HFFc6 (cell line): ENCODE measurements around the gene MAPK6. TPM values are rescaled to one million over a fixed set of nuclear protein-coding genes. Genes with fewer than 3 reads are reported as not detected.
"Not testable (repeated sequence)": the region's sequence is repeated elsewhere in the genome, so short reads cannot be mapped to it uniquely, and the experiment has no call there.

Source experiments
- DNase-seq: peaks from one replicate; pipeline ENCODE4 v3.0.0-alpha.2; 2018
- H3K27ac Mint-ChIP-seq: 2 replicates; pipeline ENCODE4 v1.8.0; 2020; ENCODE audit warnings: mild to moderate bottlenecking, mixed read lengths
- H3K27me3 Mint-ChIP-seq: 2 replicates; pipeline ENCODE4 v1.8.0; 2021; ENCODE audit warnings: mild to moderate bottlenecking, moderate library complexity, mixed read lengths; ENCODE audit not compliant: insufficient read depth
- H3K36me3 Mint-ChIP-seq: 2 replicates; pipeline ENCODE4 v1.8.0; 2021; ENCODE audit warnings: low read depth, mixed read lengths
- H3K4me1 Mint-ChIP-seq: 2 replicates; pipeline ENCODE4 v1.8.0; 2020; ENCODE audit warnings: low read depth, mixed read lengths
- H3K4me3 Mint-ChIP-seq: 2 replicates; pipeline ENCODE4 v1.8.0; 2020; ENCODE audit warnings: mild to moderate bottlenecking, moderate library complexity, mixed read lengths
- H3K9me3 Mint-ChIP-seq: 2 replicates; pipeline ENCODE4 v1.8.0; 2020; ENCODE audit warnings: mild to moderate bottlenecking, mixed read lengths
- total RNA-seq, 6 experiments: library from RNA; stranded (reverse); fragmentation: NEBNext Ultra II Directional; extraction: Animal tissue kit (Norgen Biotek cat#: 25700); gene quantifications; 2 replicates in 1 of 6; 3 replicates in 5 of 6; pipeline ENCODE4 v1.2.3, GENCODE V29; 2021
- TF ChIP-seq, protein P1 (sequence below): fragments of 200-600 bp; sonication (generic); IDR thresholded peaks from 2 replicates; pipeline ENCODE4 v1.5.0; 2021; ENCODE audit warnings: antibody characterized with exemption, mild to moderate bottlenecking

MAPK6 gene
- total RNA-seq, 6 experiments from 2014 or later: 43.0 to 61.9 (median 54.6) TPM

GRCh38 chr15:51992953-51993352 is 26.1 kb upstream of the MAPK6 start:
- Mint-ChIP-seq H3K4me1 (peaks cover 20% of the 10 kb centered on the region), H3K36me3 (no peaks in the 10 kb centered on the region), H3K27me3 (no peaks in the 10 kb centered on the region), H3K27ac (no peak overlapping the region), H3K9me3 (no peaks in the 10 kb centered on the region), H3K4me3 (no peak overlapping the region)
- DNase-seq: no peak
- TF ChIP-seq, protein P1, sequence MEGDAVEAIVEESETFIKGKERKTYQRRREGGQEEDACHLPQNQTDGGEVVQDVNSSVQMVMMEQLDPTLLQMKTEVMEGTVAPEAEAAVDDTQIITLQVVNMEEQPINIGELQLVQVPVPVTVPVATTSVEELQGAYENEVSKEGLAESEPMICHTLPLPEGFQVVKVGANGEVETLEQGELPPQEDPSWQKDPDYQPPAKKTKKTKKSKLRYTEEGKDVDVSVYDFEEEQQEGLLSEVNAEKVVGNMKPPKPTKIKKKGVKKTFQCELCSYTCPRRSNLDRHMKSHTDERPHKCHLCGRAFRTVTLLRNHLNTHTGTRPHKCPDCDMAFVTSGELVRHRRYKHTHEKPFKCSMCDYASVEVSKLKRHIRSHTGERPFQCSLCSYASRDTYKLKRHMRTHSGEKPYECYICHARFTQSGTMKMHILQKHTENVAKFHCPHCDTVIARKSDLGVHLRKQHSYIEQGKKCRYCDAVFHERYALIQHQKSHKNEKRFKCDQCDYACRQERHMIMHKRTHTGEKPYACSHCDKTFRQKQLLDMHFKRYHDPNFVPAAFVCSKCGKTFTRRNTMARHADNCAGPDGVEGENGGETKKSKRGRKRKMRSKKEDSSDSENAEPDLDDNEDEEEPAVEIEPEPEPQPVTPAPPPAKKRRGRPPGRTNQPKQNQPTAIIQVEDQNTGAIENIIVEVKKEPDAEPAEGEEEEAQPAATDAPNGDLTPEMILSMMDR: no peak

- Mint-ChIP-seq H3K27me3 (peaks cover 2% of the 10 kb centered on the region; the same call in 1 of the 2 replicates), H3K4me3 (no peak overlapping the region)
Measured at GRCh38 chr15:52002351-52002750, 16.7 kb upstream of the MAPK6 start.

GRCh38 chr15:52003089-52003488 is 15.9 kb upstream of the MAPK6 start:
- not testable (repeated sequence) for H3K27ac Mint-ChIP-seq, H3K36me3 Mint-ChIP-seq, H3K4me3 Mint-ChIP-seq, DNase-seq, H3K9me3 Mint-ChIP-seq, H3K27me3 Mint-ChIP-seq
- peaks cover 24% of the 10 kb centered on the region for H3K4me1 Mint-ChIP-seq

More at GRCh38 chr15:52002351-52002750, 16.7 kb upstream of the MAPK6 start:
- Mint-ChIP-seq H3K27ac (no peak overlapping the region), H3K36me3 (no peaks in the 10 kb centered on the region), H3K9me3 (no peaks in the 10 kb centered on the region), H3K4me1 (peaks cover 24% of the 10 kb centered on the region)
- TF ChIP-seq, protein P1: no peak
- no peak for DNase-seq

- Mint-ChIP-seq H3K9me3 (no peaks in the 10 kb centered on the region), H3K4me3 (no peak overlapping the region), H3K27ac (no peak overlapping the region), H3K27me3 (peaks cover 2% of the 10 kb centered on the region; the same call in 1 of the 2 replicates), H3K4me1 (peaks cover 29% of the 10 kb centered on the region), H3K36me3 (no peaks in the 10 kb centered on the region)
- TF ChIP-seq, protein P1: no peak
- no peak for DNase-seq
Measured at GRCh38 chr15:52003710-52004109, 15.3 kb upstream of the MAPK6 start.

DNA sequence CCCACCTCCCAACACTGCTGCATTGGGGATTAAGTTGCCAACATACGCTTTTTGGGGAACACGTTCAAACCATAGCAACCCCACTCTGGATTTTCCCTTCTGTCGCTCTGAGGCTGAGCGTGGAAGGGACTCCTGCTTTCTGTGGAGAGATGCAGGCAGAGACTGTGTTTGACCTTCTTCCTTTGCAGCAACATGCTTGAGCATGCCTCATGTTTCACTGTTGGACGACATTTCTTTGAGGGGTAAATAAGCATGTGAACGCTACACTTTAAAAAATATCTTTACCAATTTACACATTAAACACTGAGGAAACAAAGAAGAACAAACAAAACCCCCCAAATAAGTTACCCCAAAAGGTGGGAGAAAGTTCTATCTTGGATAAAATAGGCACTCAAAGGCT is 14.2 kb upstream of the MAPK6 start:
- H3K27ac Mint-ChIP-seq: no peak overlapping the region
- no peak overlapping the region for H3K4me3 Mint-ChIP-seq
- DNase-seq: no peak
- H3K27me3 Mint-ChIP-seq: peaks cover 2% of the 10 kb centered on the region; the same call in 1 of the 2 replicates
- TF ChIP-seq, protein P1: no peak
- no peaks in the 10 kb centered on the region for H3K9me3 Mint-ChIP-seq
- H3K4me1 Mint-ChIP-seq: peaks cover 32% of the 10 kb centered on the region
- H3K36me3 Mint-ChIP-seq: no peaks in the 10 kb centered on the region

DNA sequence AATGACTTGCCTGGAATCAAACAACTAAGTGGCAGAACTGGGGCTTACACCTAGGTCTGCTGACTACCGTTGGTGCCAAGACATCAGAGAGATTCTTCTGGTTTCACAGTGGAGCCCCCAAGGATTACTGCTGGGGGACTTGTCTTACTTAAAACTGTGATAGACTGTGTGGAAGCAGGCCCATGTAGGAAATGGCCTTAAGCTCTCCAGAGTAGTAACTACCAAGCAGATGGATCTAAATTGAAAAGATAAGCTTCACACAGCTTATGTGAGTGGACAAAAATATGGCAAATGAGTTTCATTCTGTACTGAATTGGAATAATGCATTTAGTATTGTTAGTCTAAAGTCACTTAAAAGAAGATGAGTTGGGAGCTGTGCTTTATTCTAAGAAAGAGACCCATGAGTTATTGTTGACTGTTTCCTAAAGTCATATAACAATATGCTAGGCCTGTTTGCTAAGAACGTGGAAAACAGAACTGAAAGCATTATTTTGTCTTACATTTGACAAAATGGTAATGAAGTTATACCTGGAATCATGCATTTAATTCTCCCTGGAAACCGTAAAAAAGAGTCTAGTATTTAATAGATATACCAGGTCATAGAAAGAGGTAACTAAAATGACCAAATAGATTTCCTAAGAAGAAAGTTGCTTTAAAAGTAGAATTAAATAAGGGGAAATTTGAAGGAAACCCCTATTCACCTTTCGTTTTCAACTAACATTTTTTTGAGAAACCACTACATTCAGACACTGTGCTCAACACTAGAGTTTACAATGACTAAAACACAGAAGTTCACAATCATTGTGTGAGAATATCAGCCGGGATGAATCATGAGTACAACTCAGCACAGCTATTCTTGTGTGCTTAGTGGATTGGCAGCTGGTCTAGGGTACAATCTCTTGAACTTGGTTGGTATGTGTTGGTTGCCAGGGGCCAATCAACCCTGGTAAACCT is 13.0 kb upstream of the MAPK6 start:
- TF ChIP-seq, protein P1: no peak
- H3K27me3 Mint-ChIP-seq: peaks cover 2% of the 10 kb centered on the region; the same call in 1 of the 2 replicates
- H3K4me3 Mint-ChIP-seq: no peak overlapping the region
- H3K27ac Mint-ChIP-seq: peak overlapping the region; percentile 36
- peaks cover 38% of the 10 kb centered on the region for H3K4me1 Mint-ChIP-seq
- H3K36me3 Mint-ChIP-seq: no peaks in the 10 kb centered on the region
- DNase-seq: peak; percentile 53
- H3K9me3 Mint-ChIP-seq: no peaks in the 10 kb centered on the region
